ENCODE data around the gene NGF. TPM values are rescaled to one million over a fixed set of nuclear protein-coding genes. Genes with fewer than 3 reads are reported as not detected.

The NGF gene
- total RNA-seq, 2 experiments from 2014 or later: not detected

GRCh38 chr1:115246526-115246925 is 91.5 kb downstream of the NGF start:
- CTCF ChIA-PET: no interaction called here
- Mint-ChIP-seq H3K36me3 (ENCODE audit: low read depth) (no peaks in the 10 kb centered on the region), H3K4me3 (no peak overlapping the region), H3K4me1 (no peaks in the 10 kb centered on the region), H3K27ac (no peak overlapping the region), H3K27me3 (peaks cover 14% of the 10 kb centered on the region), H3K9me3 (peaks cover 5% of the 10 kb centered on the region)
- DNase-seq: no peak
- POLR2A ChIA-PET: no interaction called here

- no peak overlapping the region for H3K4me3 Mint-ChIP-seq
- ChIA-PET CTCF (no interaction called here), POLR2A (no interaction called here)
- no peaks in the 10 kb centered on the region for H3K4me1 Mint-ChIP-seq
- no peaks in the 10 kb centered on the region for H3K36me3 Mint-ChIP-seq (ENCODE audit: low read depth)
- H3K9me3 Mint-ChIP-seq: peaks cover 5% of the 10 kb centered on the region
- DNase-seq: no peak
- H3K27ac Mint-ChIP-seq: no peak overlapping the region
- peaks cover 14% of the 10 kb centered on the region for H3K27me3 Mint-ChIP-seq
Measured at GRCh38 chr1:115245227-115245626, 92.8 kb downstream of the NGF start.

GRCh38 chr1:115242543-115242942 is 95.5 kb downstream of the NGF start:
- H3K36me3 Mint-ChIP-seq (ENCODE audit: low read depth): no peaks in the 10 kb centered on the region
- H3K27me3 Mint-ChIP-seq: peaks cover 10% of the 10 kb centered on the region
- DNase-seq: no peak
- ChIA-PET CTCF (no interaction called here), POLR2A (no interaction called here)
- H3K4me3 Mint-ChIP-seq: no peak overlapping the region
- no peaks in the 10 kb centered on the region for H3K9me3 Mint-ChIP-seq
- no peak overlapping the region for H3K27ac Mint-ChIP-seq
- H3K4me1 Mint-ChIP-seq: no peaks in the 10 kb centered on the region

- POLR2A ChIA-PET: no interaction called here
- Mint-ChIP-seq H3K27ac (no peak overlapping the region), H3K4me1 (no peaks in the 10 kb centered on the region), H3K4me3 (no peak overlapping the region), H3K9me3 (no peaks in the 10 kb centered on the region), H3K36me3 (ENCODE audit: low read depth) (no peaks in the 10 kb centered on the region), H3K27me3 (peaks cover 11% of the 10 kb centered on the region)
- CTCF ChIA-PET: no interaction called here
- DNase-seq: no peak
Measured at GRCh38 chr1:115241309-115241708, 96.7 kb downstream of the NGF start.

GRCh38 chr1:115240297-115240696 is 97.8 kb downstream of the NGF start:
- CTCF ChIA-PET: no interaction called here
- no peaks in the 10 kb centered on the region for H3K9me3 Mint-ChIP-seq
- no peaks in the 10 kb centered on the region for H3K36me3 Mint-ChIP-seq (ENCODE audit: low read depth)
- peaks cover 14% of the 10 kb centered on the region for H3K27me3 Mint-ChIP-seq
- no peak overlapping the region for H3K27ac Mint-ChIP-seq
- no peak for DNase-seq
- no peaks in the 10 kb centered on the region for H3K4me1 Mint-ChIP-seq
- no peak overlapping the region for H3K4me3 Mint-ChIP-seq
- POLR2A ChIA-PET: no interaction called here

GRCh38 chr1:115239426-115239825 is 98.6 kb downstream of the NGF start:
- DNase-seq: no peak
- Mint-ChIP-seq H3K4me1 (no peaks in the 10 kb centered on the region), H3K9me3 (no peaks in the 10 kb centered on the region), H3K27me3 (peaks cover 13% of the 10 kb centered on the region), H3K36me3 (ENCODE audit: low read depth) (no peaks in the 10 kb centered on the region), H3K4me3 (no peak overlapping the region), H3K27ac (no peak overlapping the region)
- ChIA-PET CTCF (no interaction called here), POLR2A (no interaction called here)

- ChIA-PET CTCF (no interaction called here), POLR2A (no interaction called here)
- no peaks in the 10 kb centered on the region for H3K4me1 Mint-ChIP-seq
- H3K27me3 Mint-ChIP-seq: peaks cover 9% of the 10 kb centered on the region
- DNase-seq: no peak
- no peak overlapping the region for H3K27ac Mint-ChIP-seq
- H3K9me3 Mint-ChIP-seq: no peaks in the 10 kb centered on the region
- no peak overlapping the region for H3K4me3 Mint-ChIP-seq
- H3K36me3 Mint-ChIP-seq (ENCODE audit: low read depth): no peaks in the 10 kb centered on the region
Measured at GRCh38 chr1:115239148-115239422, 99.0 kb downstream of the NGF start.

GRCh38 chr1:115238336-115239147 is 99.5 kb downstream of the NGF start:
- CTCF ChIA-PET: interaction anchor here (0.7 kb wide), 1 partner anchor 96 kb away, joined by 3 read pairs; no protein-coding TSS in a partner anchor
- Mint-ChIP-seq H3K36me3 (ENCODE audit: low read depth) (no peaks in the 10 kb centered on the region), H3K27ac (no peak overlapping the region), H3K27me3 (peaks cover 7% of the 10 kb centered on the region), H3K9me3 (no peaks in the 10 kb centered on the region), H3K4me3 (no peak overlapping the region), H3K4me1 (no peaks in the 10 kb centered on the region)
- POLR2A ChIA-PET: no interaction called here
- no peak for DNase-seq

- DNase-seq: no peak
- H3K4me3 Mint-ChIP-seq: no peak overlapping the region
- H3K9me3 Mint-ChIP-seq: no peaks in the 10 kb centered on the region
- H3K4me1 Mint-ChIP-seq: no peaks in the 10 kb centered on the region
- H3K27ac Mint-ChIP-seq: no peak overlapping the region
- H3K27me3 Mint-ChIP-seq: peaks cover 7% of the 10 kb centered on the region
- CTCF ChIA-PET: interaction anchor here (0.7 kb wide), 1 partner anchor 95 kb away, joined by 3 read pairs; no protein-coding TSS in a partner anchor
- no peaks in the 10 kb centered on the region for H3K36me3 Mint-ChIP-seq (ENCODE audit: low read depth)
- POLR2A ChIA-PET: no interaction called here
Measured at GRCh38 chr1:115237507-115237906, 100.5 kb downstream of the NGF start.

GRCh38 chr1:115237023-115237422 is 101.0 kb downstream of the NGF start:
- ChIA-PET POLR2A (no interaction called here), CTCF (no interaction called here)
- Mint-ChIP-seq H3K4me1 (no peaks in the 10 kb centered on the region), H3K9me3 (no peaks in the 10 kb centered on the region), H3K27me3 (peaks cover 7% of the 10 kb centered on the region), H3K27ac (no peak overlapping the region), H3K4me3 (no peak overlapping the region), H3K36me3 (ENCODE audit: low read depth) (no peaks in the 10 kb centered on the region)
- no peak for DNase-seq

Other genes starting within 250 kb of the NGF start
- gene TSPAN2, start 248.7 kb downstream of the NGF start, total RNA-seq: 1 to 10 TPM; 2.4 to 3.5 TPM